A549 treated with dexamethasone at 1 μM for 4 hours (cell line): ENCODE data around the gene SHROOM2. TPM values are rescaled to one million over a fixed set of nuclear protein-coding genes. Genes with fewer than 3 reads are reported as not detected.

Experiments used
- total RNA-seq: library from RNA; stranded (reverse); fragments of 200-300 nt; extraction: Qiagen RNA extraction; gene quantifications from 5 replicates; pipeline ENCODE4 v1.2.3, GENCODE V29; 2022

Gene SHROOM2
- total RNA-seq: 0.81 to 1.1 TPM (median 0.99 TPM) in 5 replicates

GRCh38 chrX:9785944-9786797, at the start of gene SHROOM2:
SHROOM2 (plus strand) TSS chrX:9786429; CDS start chrX:9786546, 117 bp downstream.

GRCh38 chrX:9765737-9766097, 20.5 kb upstream of the SHROOM2 start, which contains the start of gene GPR143:
GPR143 (minus strand) TSS chrX:9765847; CDS start chrX:9765817, 30 bp downstream.

DNA sequence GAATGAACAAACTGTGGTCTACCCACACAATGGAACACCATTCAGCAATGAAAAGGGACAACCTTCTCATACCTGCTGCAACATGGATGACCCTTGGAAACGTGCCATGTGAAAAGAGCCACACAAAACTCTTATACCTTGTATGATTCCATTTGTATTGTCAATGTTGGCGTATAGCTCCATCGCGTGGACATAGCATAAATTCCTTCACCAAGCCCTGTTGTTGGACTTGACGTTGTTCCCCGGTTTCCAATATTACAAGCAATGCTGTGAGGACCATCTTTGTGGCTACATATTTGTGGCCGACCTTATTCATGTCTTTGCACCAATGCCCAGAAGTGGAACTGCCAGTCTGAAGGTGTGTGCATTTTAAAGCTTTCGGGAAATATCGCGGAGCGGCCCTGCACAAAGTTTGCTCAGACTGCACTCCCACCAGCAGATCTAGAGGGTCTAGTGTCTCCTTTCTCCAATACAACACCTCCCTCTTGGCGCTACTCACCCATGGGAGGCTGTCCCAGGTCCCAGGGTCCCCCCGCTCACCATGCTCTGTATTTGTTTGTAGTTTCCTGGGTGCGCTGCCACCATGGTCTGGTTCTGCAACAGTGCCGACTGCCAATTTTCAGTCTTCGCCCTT, 180.7 kb downstream of the SHROOM2 start, which contains the start of gene CLDN34:
CLDN34 (plus strand) TSS at position 584 of the 634 bp plus-strand sequence; CDS start at position 584, 0 bp downstream.

Other genes starting within 250 kb of the SHROOM2 start
- gene GPR143, start 20.6 kb upstream of the SHROOM2 start, total RNA-seq: 0.23 to 0.42 TPM (median 0.27 TPM) in 5 replicates
- gene CLDN34, start 180.9 kb downstream of the SHROOM2 start, total RNA-seq: not detected in 5 replicates